ENCODE measurements around the gene SPDEF.

SPDEF gene

GRCh38 chr6:34536251-34536958 is 19.7 kb downstream of the SPDEF start:
- peak; percentile 99 for DNase-seq (ENCODE audit: low read depth)

GRCh38 chr6:34535646-34536045 is 20.5 kb downstream of the SPDEF start:
- no peak for TF ChIP-seq CTCF (IDR thresholded peaks at IDR 0.05; ENCODE audit: control insufficient read depth, extremely low read depth, insufficient read depth)
- DNase-seq (ENCODE audit: low read depth): no peak
- H3K4me3 ChIP-seq (ENCODE audit: low read depth, low read length): peak overlapping the region; percentile 28

More at GRCh38 chr6:34536251-34536958, 19.7 kb downstream of the SPDEF start:
- H3K4me3 ChIP-seq (ENCODE audit: low read depth, low read length): peak overlapping the region; percentile 28
- TF ChIP-seq CTCF (IDR thresholded peaks at IDR 0.05; ENCODE audit: control insufficient read depth, extremely low read depth, insufficient read depth): no peak

- H3K4me3 ChIP-seq (ENCODE audit: low read depth, low read length): no peak overlapping the region
- no peak for TF ChIP-seq CTCF (IDR thresholded peaks at IDR 0.05; ENCODE audit: control insufficient read depth, extremely low read depth, insufficient read depth)
- DNase-seq (ENCODE audit: low read depth): no peak
These were observed 20.9 kb downstream of the SPDEF start for GRCh38 chr6:34535199-34535598.

- no peak for TF ChIP-seq CTCF (IDR thresholded peaks at IDR 0.05; ENCODE audit: control insufficient read depth, extremely low read depth, insufficient read depth)
- no peak for DNase-seq (ENCODE audit: low read depth)
- H3K4me3 ChIP-seq (ENCODE audit: low read depth, low read length): no peak overlapping the region
These were observed 21.5 kb downstream of the SPDEF start for GRCh38 chr6:34534656-34535055.

GRCh38 chr6:34534146-34534545 is 22.0 kb downstream of the SPDEF start:
- no peak for TF ChIP-seq CTCF (IDR thresholded peaks at IDR 0.05; ENCODE audit: control insufficient read depth, extremely low read depth, insufficient read depth)
- H3K4me3 ChIP-seq (ENCODE audit: low read depth, low read length): no peak overlapping the region
- DNase-seq (ENCODE audit: low read depth): no peak

GRCh38 chr6:34532230-34532629 is 23.9 kb downstream of the SPDEF start:
- no peak overlapping the region for H3K4me3 ChIP-seq (ENCODE audit: low read depth, low read length)
- no peak for DNase-seq (ENCODE audit: low read depth)
- TF ChIP-seq CTCF (IDR thresholded peaks at IDR 0.05; ENCODE audit: control insufficient read depth, extremely low read depth, insufficient read depth): no peak
